HG02981 (cell line): ENCODE measurements around the gene PCDHGA9.
"Not testable (repeated sequence)": the region's sequence is repeated elsewhere in the genome, so short reads cannot be mapped to it uniquely, and the experiment has no call there.

ENCODE experiments used
- ATAC-seq: cut with Tn5 transposase; IDR thresholded peaks from one replicate; pipeline ENCODE4 v1.9.1; 2021; ENCODE audit warnings: mild to moderate bottlenecking, moderate library complexity; ENCODE audit not compliant: unreplicated experiment

PCDHGA9 gene

GRCh38 chr5:141413540-141414069 lies 11.0 kb downstream of the PCDHGA9 start:
- no peak for ATAC-seq

GRCh38 chr5:141414548-141415274 lies 12.1 kb downstream of the PCDHGA9 start:
- ATAC-seq = not testable (repeated sequence)

GRCh38 chr5:141415275-141415618 lies 12.7 kb downstream of the PCDHGA9 start:
- not testable (repeated sequence) for ATAC-seq

- peak; percentile 81 for ATAC-seq
Observed at GRCh38 chr5:141417494-141418172, 15.1 kb downstream of the PCDHGA9 start, which contains the start of gene PCDHGB7. PCDHGB7 (plus strand) TSS chr5:141417677; CDS start chr5:141417860, 183 bp downstream.

GRCh38 chr5:141419074-141419880 lies 16.7 kb downstream of the PCDHGA9 start:
- ATAC-seq = no peak

- ATAC-seq = peak; percentile 34
Observed at GRCh38 chr5:141420855-141421488, 18.4 kb downstream of the PCDHGA9 start, which contains the start of gene PCDHGA11. PCDHGA11 (plus strand) TSS chr5:141421051; CDS start chr5:141421228, 177 bp downstream.

GRCh38 chr5:141421489-141421855 lies 18.9 kb downstream of the PCDHGA9 start:
- ATAC-seq = no peak

GRCh38 chr5:141422742-141423291 lies 20.2 kb downstream of the PCDHGA9 start:
- ATAC-seq = no peak

GRCh38 chr5:141427783-141428426 lies 25.3 kb downstream of the PCDHGA9 start:
- ATAC-seq = no peak

- peak; percentile 87 for ATAC-seq
Observed at GRCh38 chr5:141430332-141431113, 27.9 kb downstream of the PCDHGA9 start, which contains the start of gene PCDHGA12. PCDHGA12 (plus strand) TSS chr5:141430507; CDS start chr5:141430760, 253 bp downstream.

- ATAC-seq = no peak
Observed at GRCh38 chr5:141431286-141431685, 28.7 kb downstream of the PCDHGA9 start.

- not testable (repeated sequence) for ATAC-seq
Observed at GRCh38 chr5:141432308-141432707, 29.7 kb downstream of the PCDHGA9 start.

GRCh38 chr5:141432726-141433125 lies 30.1 kb downstream of the PCDHGA9 start:
- not testable (repeated sequence) for ATAC-seq

GRCh38 chr5:141434006-141434405 lies 31.4 kb downstream of the PCDHGA9 start:
- ATAC-seq = no peak

GRCh38 chr5:141437221-141437620 lies 34.6 kb downstream of the PCDHGA9 start:
- ATAC-seq = no peak

- ATAC-seq = no peak
Observed at GRCh38 chr5:141439411-141440141, 37.0 kb downstream of the PCDHGA9 start.

- ATAC-seq = no peak
Observed at GRCh38 chr5:141440341-141440740, 37.8 kb downstream of the PCDHGA9 start.

GRCh38 chr5:141441571-141442170 lies 39.1 kb downstream of the PCDHGA9 start:
- ATAC-seq = no peak
